Measurements from ENCODE around the gene RPS4Y1.

The RPS4Y1 gene

GRCh38 chrY:2837932-2838331, 3.5 kb upstream of the RPS4Y1 start:
- H3K9ac ChIP-seq (ENCODE audit: insufficient read length) = no peak overlapping the region
- TF ChIP-seq EZH2 (IDR thresholded peaks at IDR 0.05) (no peak), POLR2AphosphoS5 (IDR thresholded peaks at IDR 0.05; ENCODE audit: borderline replicate concordance, low read depth, low read length) (no peak), FOXP2 (optimal IDR thresholded peaks at IDR 0.05; ENCODE audit: control extremely low read depth, extremely low read length, insufficient read depth) (no peak)
- no peaks in the 10 kb centered on the region for H3K36me3 ChIP-seq (ENCODE audit: insufficient read depth, low read length)
- no peak overlapping the region for H3K27ac ChIP-seq
- DNase-seq (ENCODE audit: low read depth, low spot score) = no peak
- no peak overlapping the region for H3K4me3 ChIP-seq
- H3K9me3 ChIP-seq (ENCODE audit: low read depth, low read length) = no peaks in the 10 kb centered on the region

- no peak for TF ChIP-seq POLR2AphosphoS5 (IDR thresholded peaks at IDR 0.05; ENCODE audit: borderline replicate concordance, low read depth, low read length)
- no peak for TF ChIP-seq FOXP2 (optimal IDR thresholded peaks at IDR 0.05; ENCODE audit: control extremely low read depth, extremely low read length, insufficient read depth)
- no peak for TF ChIP-seq EZH2 (IDR thresholded peaks at IDR 0.05)
- H3K4me3 ChIP-seq = no peak overlapping the region
- H3K9me3 ChIP-seq (ENCODE audit: low read depth, low read length) = no peaks in the 10 kb centered on the region
- no peak for DNase-seq (ENCODE audit: low read depth, low spot score)
- no peak overlapping the region for H3K9ac ChIP-seq (ENCODE audit: insufficient read length)
- H3K27ac ChIP-seq = no peak overlapping the region
- H3K36me3 ChIP-seq (ENCODE audit: insufficient read depth, low read length) = no peaks in the 10 kb centered on the region
These were observed 5.4 kb downstream of the RPS4Y1 start for GRCh38 chrY:2846791-2847190.

- Histone ChIP-seq H3K9me3 (ENCODE audit: low read depth, low read length) (no peaks in the 10 kb centered on the region), H3K27ac (no peak overlapping the region), H3K36me3 (ENCODE audit: insufficient read depth, low read length) (no peaks in the 10 kb centered on the region), H3K4me3 (no peak overlapping the region), H3K9ac (ENCODE audit: insufficient read length) (no peak overlapping the region)
- DNase-seq (ENCODE audit: low read depth, low spot score) = no peak
- TF ChIP-seq EZH2 (IDR thresholded peaks at IDR 0.05) = no peak
- TF ChIP-seq POLR2AphosphoS5 (IDR thresholded peaks at IDR 0.05; ENCODE audit: borderline replicate concordance, low read depth, low read length) = no peak
- no peak for TF ChIP-seq FOXP2 (optimal IDR thresholded peaks at IDR 0.05; ENCODE audit: control extremely low read depth, extremely low read length, insufficient read depth)
These were observed 7.0 kb downstream of the RPS4Y1 start for GRCh38 chrY:2848384-2848783.

GRCh38 chrY:2849368-2849767, 8.0 kb downstream of the RPS4Y1 start:
- TF ChIP-seq EZH2 (IDR thresholded peaks at IDR 0.05) (no peak), POLR2AphosphoS5 (IDR thresholded peaks at IDR 0.05; ENCODE audit: borderline replicate concordance, low read depth, low read length) (no peak), FOXP2 (optimal IDR thresholded peaks at IDR 0.05; ENCODE audit: control extremely low read depth, extremely low read length, insufficient read depth) (no peak)
- H3K27ac ChIP-seq = no peak overlapping the region
- H3K9me3 ChIP-seq (ENCODE audit: low read depth, low read length) = no peaks in the 10 kb centered on the region
- no peak overlapping the region for H3K4me3 ChIP-seq
- H3K9ac ChIP-seq (ENCODE audit: insufficient read length) = no peak overlapping the region
- DNase-seq (ENCODE audit: low read depth, low spot score) = no peak
- H3K36me3 ChIP-seq (ENCODE audit: insufficient read depth, low read length) = no peaks in the 10 kb centered on the region

- H3K36me3 ChIP-seq (ENCODE audit: insufficient read depth, low read length) = no peaks in the 10 kb centered on the region
- H3K4me3 ChIP-seq = no peak overlapping the region
- no peak overlapping the region for H3K27ac ChIP-seq
- H3K9me3 ChIP-seq (ENCODE audit: low read depth, low read length) = no peaks in the 10 kb centered on the region
- no peak overlapping the region for H3K9ac ChIP-seq (ENCODE audit: insufficient read length)
- no peak for TF ChIP-seq FOXP2 (optimal IDR thresholded peaks at IDR 0.05; ENCODE audit: control extremely low read depth, extremely low read length, insufficient read depth)
- no peak for TF ChIP-seq POLR2AphosphoS5 (IDR thresholded peaks at IDR 0.05; ENCODE audit: borderline replicate concordance, low read depth, low read length)
- no peak for TF ChIP-seq EZH2 (IDR thresholded peaks at IDR 0.05)
- DNase-seq (ENCODE audit: low read depth, low spot score) = no peak
These were observed 12.9 kb downstream of the RPS4Y1 start for GRCh38 chrY:2854145-2854774.

GRCh38 chrY:2857068-2857467, 15.7 kb downstream of the RPS4Y1 start:
- H3K4me3 ChIP-seq = no peak overlapping the region
- no peaks in the 10 kb centered on the region for H3K9me3 ChIP-seq (ENCODE audit: low read depth, low read length)
- TF ChIP-seq EZH2 (IDR thresholded peaks at IDR 0.05) (no peak), POLR2AphosphoS5 (IDR thresholded peaks at IDR 0.05; ENCODE audit: borderline replicate concordance, low read depth, low read length) (no peak), FOXP2 (optimal IDR thresholded peaks at IDR 0.05; ENCODE audit: control extremely low read depth, extremely low read length, insufficient read depth) (no peak)
- DNase-seq (ENCODE audit: low read depth, low spot score) = no peak
- H3K9ac ChIP-seq (ENCODE audit: insufficient read length) = no peak overlapping the region
- no peak overlapping the region for H3K27ac ChIP-seq
- H3K36me3 ChIP-seq (ENCODE audit: insufficient read depth, low read length) = no peaks in the 10 kb centered on the region

- Histone ChIP-seq H3K36me3 (ENCODE audit: insufficient read depth, low read length) (no peaks in the 10 kb centered on the region), H3K9me3 (ENCODE audit: low read depth, low read length) (no peaks in the 10 kb centered on the region), H3K9ac (ENCODE audit: insufficient read length) (no peak overlapping the region), H3K27ac (no peak overlapping the region), H3K4me3 (no peak overlapping the region)
- no peak for TF ChIP-seq EZH2 (IDR thresholded peaks at IDR 0.05)
- TF ChIP-seq FOXP2 (optimal IDR thresholded peaks at IDR 0.05; ENCODE audit: control extremely low read depth, extremely low read length, insufficient read depth) = no peak
- TF ChIP-seq POLR2AphosphoS5 (IDR thresholded peaks at IDR 0.05; ENCODE audit: borderline replicate concordance, low read depth, low read length) = no peak
- DNase-seq (ENCODE audit: low read depth, low spot score) = no peak
These were observed 16.3 kb downstream of the RPS4Y1 start for GRCh38 chrY:2857686-2858085.

GRCh38 chrY:2859782-2860181, 18.4 kb downstream of the RPS4Y1 start:
- TF ChIP-seq EZH2 (IDR thresholded peaks at IDR 0.05) (no peak), POLR2AphosphoS5 (IDR thresholded peaks at IDR 0.05; ENCODE audit: borderline replicate concordance, low read depth, low read length) (no peak), FOXP2 (optimal IDR thresholded peaks at IDR 0.05; ENCODE audit: control extremely low read depth, extremely low read length, insufficient read depth) (no peak)
- Histone ChIP-seq H3K27ac (no peak overlapping the region), H3K9me3 (ENCODE audit: low read depth, low read length) (no peaks in the 10 kb centered on the region), H3K4me3 (no peak overlapping the region), H3K36me3 (ENCODE audit: insufficient read depth, low read length) (no peaks in the 10 kb centered on the region), H3K9ac (ENCODE audit: insufficient read length) (no peak overlapping the region)
- DNase-seq (ENCODE audit: low read depth, low spot score) = no peak

GRCh38 chrY:2860511-2860910, 19.1 kb downstream of the RPS4Y1 start:
- Histone ChIP-seq H3K4me3 (no peak overlapping the region), H3K9ac (ENCODE audit: insufficient read length) (no peak overlapping the region), H3K9me3 (ENCODE audit: low read depth, low read length) (no peaks in the 10 kb centered on the region), H3K27ac (no peak overlapping the region), H3K36me3 (ENCODE audit: insufficient read depth, low read length) (no peaks in the 10 kb centered on the region)
- no peak for DNase-seq (ENCODE audit: low read depth, low spot score)
- TF ChIP-seq FOXP2 (optimal IDR thresholded peaks at IDR 0.05; ENCODE audit: control extremely low read depth, extremely low read length, insufficient read depth) (no peak), EZH2 (IDR thresholded peaks at IDR 0.05) (no peak), POLR2AphosphoS5 (IDR thresholded peaks at IDR 0.05; ENCODE audit: borderline replicate concordance, low read depth, low read length) (no peak)

All from SK-N-MC (cell line).